ENCODE results near the gene RIMBP3C. TPM values are rescaled to one million over a fixed set of nuclear protein-coding genes. Genes with fewer than 3 reads are reported as not detected.

The RIMBP3C gene
- total and polyA plus RNA-seq, 4 donors, result 0.05 to 0.40 (median 0.10) TPM; not detected in 1

DNA sequence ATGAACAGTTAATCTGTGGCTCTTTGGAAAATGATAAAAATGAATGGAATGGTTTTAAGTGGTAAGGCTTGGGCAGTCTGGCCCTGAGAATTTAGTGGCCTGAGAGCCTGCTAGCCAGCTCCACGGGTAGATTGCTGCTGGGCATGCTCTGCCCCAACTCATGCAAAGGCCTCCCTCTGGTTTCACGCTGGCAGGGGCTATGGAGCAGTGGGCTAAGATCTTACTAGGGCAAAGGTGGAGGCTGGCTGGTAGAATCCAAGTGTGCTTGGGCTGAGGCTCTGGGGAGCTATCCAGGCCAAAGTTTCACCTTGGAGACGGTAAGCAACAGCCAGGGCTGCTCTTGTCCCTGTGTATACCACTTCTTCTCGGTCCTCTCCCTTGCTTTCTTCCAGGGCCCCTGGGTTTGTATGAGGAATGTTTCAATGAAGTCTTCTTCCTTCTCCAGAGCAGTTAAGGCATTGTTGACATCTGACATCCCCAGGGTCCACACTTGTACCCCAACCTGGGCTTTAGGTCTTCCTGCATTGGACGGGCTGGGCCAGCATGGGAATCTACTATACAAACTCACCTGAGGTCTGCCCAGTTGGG, 43.7 kb upstream of the RIMBP3C start:
- peaks cover 0 to 24% (median 9%) of the 10 kb centered on the region in 4 donors for H3K36me3 ChIP-seq (ENCODE audit: control insufficient read depth in 4 of 4, insufficient read depth in 4 of 4, low read length in 4 of 4)
- no peak overlapping the region for H3K27ac ChIP-seq (ENCODE audit: low read depth in 1 of 2, low read length in 1 of 2)
- no peak overlapping the region for H3K4me3 ChIP-seq
- no peaks in the 10 kb centered on the region for H3K9me3 ChIP-seq (ENCODE audit: control insufficient read depth in 4 of 4, insufficient read depth in 3 of 4, low read length in 3 of 4)
- H3K27me3 ChIP-seq (ENCODE audit: control insufficient read depth in 3 of 3, insufficient read depth in 3 of 3, low read length in 2 of 3), result no peaks in the 10 kb centered on the region
- TF ChIP-seq, protein P1, sequence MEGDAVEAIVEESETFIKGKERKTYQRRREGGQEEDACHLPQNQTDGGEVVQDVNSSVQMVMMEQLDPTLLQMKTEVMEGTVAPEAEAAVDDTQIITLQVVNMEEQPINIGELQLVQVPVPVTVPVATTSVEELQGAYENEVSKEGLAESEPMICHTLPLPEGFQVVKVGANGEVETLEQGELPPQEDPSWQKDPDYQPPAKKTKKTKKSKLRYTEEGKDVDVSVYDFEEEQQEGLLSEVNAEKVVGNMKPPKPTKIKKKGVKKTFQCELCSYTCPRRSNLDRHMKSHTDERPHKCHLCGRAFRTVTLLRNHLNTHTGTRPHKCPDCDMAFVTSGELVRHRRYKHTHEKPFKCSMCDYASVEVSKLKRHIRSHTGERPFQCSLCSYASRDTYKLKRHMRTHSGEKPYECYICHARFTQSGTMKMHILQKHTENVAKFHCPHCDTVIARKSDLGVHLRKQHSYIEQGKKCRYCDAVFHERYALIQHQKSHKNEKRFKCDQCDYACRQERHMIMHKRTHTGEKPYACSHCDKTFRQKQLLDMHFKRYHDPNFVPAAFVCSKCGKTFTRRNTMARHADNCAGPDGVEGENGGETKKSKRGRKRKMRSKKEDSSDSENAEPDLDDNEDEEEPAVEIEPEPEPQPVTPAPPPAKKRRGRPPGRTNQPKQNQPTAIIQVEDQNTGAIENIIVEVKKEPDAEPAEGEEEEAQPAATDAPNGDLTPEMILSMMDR (IDR thresholded peaks at IDR 0.05; ENCODE audit: control extremely low read depth, extremely low read depth), result no peak
- WGBS, 2 donors, result 85 to 92% methylated on average over 5 of the region's 5 CpGs
- ATAC-seq (ENCODE audit: insufficient read depth, low FRiP score) (no peak), DNase-seq (no peak)
- no peak overlapping the region for H3K9ac ChIP-seq (ENCODE audit: insufficient read depth in 1 of 2, low read length in 2 of 2)
- peaks cover 0 to 17% (median 10%) of the 10 kb centered on the region in 5 donors for H3K4me1 ChIP-seq (ENCODE audit: control insufficient read depth in 5 of 5, insufficient read depth in 5 of 5, low read length in 5 of 5)

GRCh38 chr22:21593406-21594232, 42.4 kb upstream of the RIMBP3C start:
- Histone ChIP-seq H3K9me3 (ENCODE audit: control insufficient read depth in 4 of 4, insufficient read depth in 3 of 4, low read length in 3 of 4) (no peaks in the 10 kb centered on the region), H3K27ac (ENCODE audit: low read depth in 1 of 2, low read length in 1 of 2) (no peak overlapping the region), H3K9ac (ENCODE audit: insufficient read depth in 1 of 2, low read length in 2 of 2) (no peak overlapping the region), H3K4me1 (ENCODE audit: control insufficient read depth in 5 of 5, insufficient read depth in 5 of 5, low read length in 5 of 5) (peaks cover 0 to 17% (median 10%) of the 10 kb centered on the region in 5 donors), H3K36me3 (ENCODE audit: control insufficient read depth in 4 of 4, insufficient read depth in 4 of 4, low read length in 4 of 4) (peaks cover 0 to 24% (median 9%) of the 10 kb centered on the region in 4 donors), H3K4me3 (no peak overlapping the region), H3K27me3 (ENCODE audit: control insufficient read depth in 3 of 3, insufficient read depth in 3 of 3, low read length in 2 of 3) (no peaks in the 10 kb centered on the region)
- DNase-seq (no peak), ATAC-seq (ENCODE audit: insufficient read depth, low FRiP score) (no peak)
- TF ChIP-seq, protein P1 (IDR thresholded peaks at IDR 0.05; ENCODE audit: control extremely low read depth, extremely low read depth), result no peak
- 79 to 84% methylated on average over 11 of the region's 11 CpGs for WGBS, 2 donors

GRCh38 chr22:21592422-21592821, 41.2 kb upstream of the RIMBP3C start:
- TF ChIP-seq, protein P1 (IDR thresholded peaks at IDR 0.05; ENCODE audit: control extremely low read depth, extremely low read depth), result no peak
- H3K9ac ChIP-seq (ENCODE audit: insufficient read depth in 1 of 2, low read length in 2 of 2), result no peak overlapping the region
- H3K27me3 ChIP-seq (ENCODE audit: control insufficient read depth in 3 of 3, insufficient read depth in 3 of 3, low read length in 2 of 3), result no peaks in the 10 kb centered on the region
- no peak overlapping the region for H3K4me3 ChIP-seq
- H3K9me3 ChIP-seq (ENCODE audit: control insufficient read depth in 4 of 4, insufficient read depth in 3 of 4, low read length in 3 of 4), result no peaks in the 10 kb centered on the region
- DNase-seq (no peak), ATAC-seq (ENCODE audit: insufficient read depth, low FRiP score) (no peak)
- peaks cover 0 to 25% (median 9%) of the 10 kb centered on the region in 4 donors for H3K36me3 ChIP-seq (ENCODE audit: control insufficient read depth in 4 of 4, insufficient read depth in 4 of 4, low read length in 4 of 4)
- H3K4me1 ChIP-seq (ENCODE audit: control insufficient read depth in 5 of 5, insufficient read depth in 5 of 5, low read length in 5 of 5), result peaks cover 0 to 17% (median 12%) of the 10 kb centered on the region in 5 donors
- whole genome bisulfite sequencing, 2 donors, result 85 to 90% methylated on average over 3 of the region's 3 CpGs
- H3K27ac ChIP-seq (ENCODE audit: low read depth in 1 of 2, low read length in 1 of 2), result no peak overlapping the region
